GM18508 (cell line): ENCODE data around the gene GNB5.
"Not testable (repeated sequence)": the region's sequence is repeated elsewhere in the genome, so short reads cannot be mapped to it uniquely, and the experiment has no call there.

Experiments used
- ATAC-seq: cut with Tn5 transposase; IDR thresholded peaks from one replicate; pipeline ENCODE4 v1.9.1; 2021; ENCODE audit warnings: moderate number of reproducible peaks; ENCODE audit not compliant: insufficient read depth, unreplicated experiment

GNB5 gene

DNA sequence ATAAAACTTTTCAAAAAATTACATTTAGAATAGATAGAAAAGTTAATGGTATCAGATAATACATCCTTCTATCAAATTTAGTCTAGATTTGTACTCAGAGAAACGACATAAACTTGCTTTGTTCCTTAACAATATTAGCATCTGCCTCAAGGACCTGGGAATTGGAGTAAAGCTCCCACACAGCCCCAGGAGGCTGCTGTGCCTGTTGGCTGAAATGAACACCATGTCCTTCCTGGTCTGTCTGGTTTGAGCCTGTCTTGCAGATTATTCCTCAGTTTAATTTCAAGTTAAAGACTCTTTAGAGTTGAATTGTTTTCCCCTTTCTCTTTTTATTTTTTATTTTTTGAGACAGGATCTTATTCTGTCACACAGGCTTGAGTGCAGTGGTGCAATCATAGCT is 19.4 kb downstream of the GNB5 start:
- no peak for ATAC-seq

GRCh38 chr15:52171386-52171785 is 19.8 kb downstream of the GNB5 start:
- no peak for ATAC-seq

DNA sequence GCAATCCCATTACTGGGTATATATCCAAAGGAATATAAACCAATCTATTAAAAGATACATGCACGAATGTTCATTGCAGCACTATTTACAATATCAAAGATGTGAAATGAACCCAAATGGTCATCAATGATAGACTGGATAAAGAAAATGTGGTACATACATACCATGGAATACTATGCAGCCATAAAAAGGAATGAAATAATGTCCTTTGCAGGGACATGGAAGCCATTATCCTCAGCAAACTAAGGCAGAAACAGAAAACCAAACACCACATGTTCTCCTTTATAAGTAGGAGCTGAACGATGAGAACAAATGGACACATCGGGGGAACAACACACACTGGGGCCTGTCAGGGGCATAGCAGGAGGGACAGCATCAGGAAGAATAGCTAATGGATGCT is 21.0 kb downstream of the GNB5 start:
- not testable (repeated sequence) for ATAC-seq

DNA sequence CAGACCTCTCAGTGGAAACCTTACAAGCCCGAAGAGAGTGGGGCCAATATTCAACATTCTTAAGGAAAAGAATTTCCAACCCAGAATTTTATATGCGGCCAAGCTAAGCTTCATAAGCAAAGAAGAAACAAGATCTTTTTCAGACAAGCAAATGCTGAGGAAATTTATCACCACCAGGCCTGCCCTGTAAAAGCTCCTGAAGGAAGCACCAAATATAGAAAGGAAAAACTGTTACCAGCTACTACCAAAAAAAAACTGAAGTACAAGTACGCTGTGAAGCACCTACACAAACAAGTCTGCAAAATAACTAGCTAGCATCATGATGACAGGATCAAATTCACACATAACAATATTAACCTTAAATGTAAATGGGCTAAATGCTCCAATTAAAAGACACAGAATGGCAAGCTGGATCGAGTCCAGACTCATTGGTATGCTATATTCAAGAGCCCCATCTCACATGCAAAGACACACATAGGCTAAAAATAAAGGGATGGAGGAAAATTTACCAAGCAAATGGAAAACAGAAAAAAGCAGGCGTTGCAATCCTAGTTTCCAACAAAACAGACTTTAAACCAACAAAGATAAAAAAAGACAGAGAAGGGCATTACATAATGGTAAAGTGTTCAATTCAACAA is 25.6 kb downstream of the GNB5 start:
- not testable (repeated sequence) for ATAC-seq

DNA sequence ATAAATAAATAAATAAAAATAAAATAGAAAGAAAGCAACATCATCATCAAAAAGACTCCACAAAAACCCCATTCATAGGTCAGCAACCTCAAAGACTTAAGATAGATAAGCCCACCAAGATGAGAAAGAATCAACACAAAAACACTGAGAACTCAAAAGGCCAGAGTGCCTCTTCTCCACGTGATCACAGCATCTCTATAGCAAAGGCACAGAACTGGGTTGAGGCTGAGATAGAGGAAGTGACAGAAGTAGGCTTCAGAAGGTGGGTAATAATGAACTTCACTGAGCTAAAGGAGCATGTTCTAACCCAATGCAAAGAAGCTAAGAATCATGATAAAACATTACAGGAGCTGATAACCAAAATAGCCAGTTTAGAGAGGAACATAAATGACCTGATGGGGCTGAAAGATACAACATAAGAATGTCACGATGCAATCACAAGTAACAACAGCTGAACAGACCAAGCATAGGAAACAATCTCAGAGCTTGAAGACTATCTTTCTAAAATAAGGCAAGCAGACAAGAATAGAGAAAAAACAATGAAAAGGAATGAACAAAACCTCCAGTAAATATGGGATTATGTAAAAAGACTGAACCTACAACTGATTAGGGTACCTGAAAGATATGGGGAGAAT is 26.4 kb downstream of the GNB5 start:
- ATAC-seq = no peak

DNA sequence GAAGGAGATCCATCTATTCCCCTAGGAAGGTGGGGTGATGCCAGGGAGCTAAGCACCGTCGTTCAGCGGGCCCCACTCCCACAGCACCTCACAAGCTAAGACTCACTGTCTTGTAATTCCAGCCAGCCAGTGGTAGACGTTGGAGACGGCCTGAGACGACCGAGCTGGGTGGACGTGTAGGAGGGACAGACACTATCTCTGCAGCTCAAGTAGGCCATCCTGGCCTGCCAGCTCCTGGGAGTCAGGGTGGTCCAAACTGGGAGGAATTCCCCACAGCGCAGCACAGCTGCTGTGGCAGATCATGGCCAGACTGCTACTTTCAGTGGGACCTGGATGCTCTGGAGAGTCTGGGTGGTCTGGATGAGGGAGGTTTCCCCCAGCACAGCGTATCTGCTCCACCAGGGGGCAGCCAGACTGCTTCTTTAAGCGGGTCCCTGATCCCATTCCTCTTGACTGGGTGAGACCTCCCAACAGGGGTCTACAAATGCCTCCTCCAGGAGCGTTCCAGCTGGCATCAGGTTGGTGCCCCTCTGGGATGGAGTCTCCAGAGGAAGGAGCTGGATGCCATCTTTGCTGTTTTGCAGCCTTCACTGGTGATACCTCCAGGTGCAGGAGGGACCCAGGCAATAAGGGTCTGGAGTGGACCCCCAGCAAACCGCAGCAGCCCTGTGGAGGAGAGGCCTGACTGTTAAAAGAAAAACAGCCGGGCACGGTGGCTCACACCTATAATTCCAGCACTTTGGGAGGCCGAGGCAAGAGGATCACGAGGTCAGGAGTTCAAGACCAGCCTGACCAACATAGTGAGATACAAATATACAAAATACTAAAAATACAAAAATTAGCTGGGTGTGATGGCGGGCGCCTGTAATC is 27.6 kb downstream of the GNB5 start:
- ATAC-seq = no peak

GRCh38 chr15:52162876-52163275 is 28.3 kb downstream of the GNB5 start:
- ATAC-seq = no peak

GRCh38 chr15:52162260-52162659 is 28.9 kb downstream of the GNB5 start:
- ATAC-seq = no peak

DNA sequence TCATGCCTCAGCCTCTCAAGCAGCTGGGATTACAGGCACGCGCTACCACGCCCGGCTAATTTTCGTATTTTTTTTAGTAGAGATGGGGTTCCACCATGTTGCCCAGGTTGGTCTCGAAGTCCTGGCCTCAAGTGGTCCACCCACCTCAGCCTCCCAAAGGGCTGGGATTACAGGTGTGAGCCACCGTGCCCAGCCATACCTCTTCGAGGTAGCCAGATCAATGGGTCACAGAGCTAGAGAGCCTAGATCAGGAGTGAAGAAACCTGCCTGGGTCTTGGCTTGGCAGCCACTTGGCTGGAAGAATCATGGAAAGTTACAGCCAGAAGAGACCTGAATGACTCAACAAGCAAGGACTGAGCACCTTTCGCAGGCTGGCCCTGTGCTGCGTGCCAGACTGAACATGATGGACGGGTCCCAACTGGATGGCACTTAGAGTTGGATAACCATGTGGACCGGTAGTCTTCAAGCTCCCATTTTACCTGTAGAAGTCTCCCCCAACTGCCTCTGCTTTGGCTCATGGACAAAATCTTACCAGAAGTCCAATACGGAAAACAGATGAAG is 29.7 kb downstream of the GNB5 start:
- ATAC-seq = no peak

DNA sequence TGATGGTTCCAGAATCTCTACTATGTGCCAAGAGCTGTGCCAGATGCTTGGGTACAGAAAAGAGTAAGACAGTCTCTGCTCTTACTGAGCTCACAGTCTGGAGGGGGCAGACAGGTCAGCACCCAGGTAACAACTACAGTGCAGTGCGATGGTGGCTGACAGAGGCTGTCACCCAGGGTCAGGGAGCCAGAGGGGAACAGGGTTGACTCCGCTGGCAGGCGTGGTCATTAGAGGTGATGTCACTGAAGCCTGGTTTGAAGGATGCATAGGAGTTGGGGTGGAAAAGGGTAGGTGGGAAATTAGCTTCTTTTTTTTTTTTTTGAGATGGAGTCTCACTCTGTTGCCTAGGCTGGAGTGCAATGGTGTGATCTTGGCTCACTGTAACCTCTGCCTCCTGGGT is 31.5 kb downstream of the GNB5 start:
- no peak for ATAC-seq

- ATAC-seq = no peak
Measured at GRCh38 chr15:52158084-52158765, 33.0 kb downstream of the GNB5 start.

- no peak for ATAC-seq
Measured at GRCh38 chr15:52155878-52156277, 35.3 kb downstream of the GNB5 start.

- no peak for ATAC-seq
Measured at GRCh38 chr15:52154896-52155865, 36.0 kb downstream of the GNB5 start.

DNA sequence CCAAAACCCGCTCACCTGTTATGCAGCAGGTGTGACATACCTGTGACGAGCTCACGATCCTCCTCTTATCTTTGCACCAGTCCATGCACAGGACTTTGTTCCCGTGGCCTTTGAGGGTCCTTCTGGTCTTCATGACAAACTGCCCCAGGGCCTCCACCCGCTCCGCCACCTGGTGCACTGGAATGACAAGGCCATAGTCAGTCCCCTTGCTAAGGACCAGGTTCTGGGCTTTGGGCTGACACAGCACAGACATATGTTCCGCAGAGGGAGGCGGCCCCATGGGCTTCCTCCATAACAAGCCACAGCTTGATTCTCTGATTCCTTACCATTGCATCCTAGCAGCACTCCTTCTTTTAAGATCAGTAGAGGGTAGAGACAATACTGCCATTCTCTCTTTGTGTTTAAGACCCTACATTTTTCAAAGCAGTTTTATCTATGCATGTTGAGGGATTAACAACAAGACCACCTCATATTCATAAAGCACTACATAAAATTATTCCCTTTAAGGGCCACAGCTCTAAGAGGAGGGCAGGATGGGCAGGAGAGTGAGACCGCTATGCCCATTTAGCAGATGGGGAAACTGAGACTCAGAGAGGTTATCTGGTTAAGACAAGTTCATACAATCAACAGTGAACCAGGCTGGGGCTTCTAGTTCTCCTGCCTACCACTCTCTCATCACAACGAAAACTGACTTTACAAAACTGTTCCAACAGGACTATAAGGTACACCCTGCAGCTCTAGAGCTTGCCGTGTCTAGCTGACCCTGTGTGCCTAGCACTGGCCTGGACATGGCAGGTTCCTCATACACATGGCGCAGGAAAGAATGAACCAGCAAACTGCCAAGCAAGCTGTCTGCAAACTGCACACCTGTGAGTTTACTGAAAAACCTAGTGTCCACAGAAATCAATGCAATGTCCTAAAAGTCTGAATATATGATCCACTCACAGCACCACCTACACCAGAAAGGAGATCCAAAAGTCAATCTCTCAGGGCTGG is 37.0 kb downstream of the GNB5 start:
- ATAC-seq = no peak

GRCh38 chr15:52151353-52151752 is 39.8 kb downstream of the GNB5 start:
- no peak for ATAC-seq

GRCh38 chr15:52150871-52151270 is 40.3 kb downstream of the GNB5 start:
- ATAC-seq = no peak

DNA sequence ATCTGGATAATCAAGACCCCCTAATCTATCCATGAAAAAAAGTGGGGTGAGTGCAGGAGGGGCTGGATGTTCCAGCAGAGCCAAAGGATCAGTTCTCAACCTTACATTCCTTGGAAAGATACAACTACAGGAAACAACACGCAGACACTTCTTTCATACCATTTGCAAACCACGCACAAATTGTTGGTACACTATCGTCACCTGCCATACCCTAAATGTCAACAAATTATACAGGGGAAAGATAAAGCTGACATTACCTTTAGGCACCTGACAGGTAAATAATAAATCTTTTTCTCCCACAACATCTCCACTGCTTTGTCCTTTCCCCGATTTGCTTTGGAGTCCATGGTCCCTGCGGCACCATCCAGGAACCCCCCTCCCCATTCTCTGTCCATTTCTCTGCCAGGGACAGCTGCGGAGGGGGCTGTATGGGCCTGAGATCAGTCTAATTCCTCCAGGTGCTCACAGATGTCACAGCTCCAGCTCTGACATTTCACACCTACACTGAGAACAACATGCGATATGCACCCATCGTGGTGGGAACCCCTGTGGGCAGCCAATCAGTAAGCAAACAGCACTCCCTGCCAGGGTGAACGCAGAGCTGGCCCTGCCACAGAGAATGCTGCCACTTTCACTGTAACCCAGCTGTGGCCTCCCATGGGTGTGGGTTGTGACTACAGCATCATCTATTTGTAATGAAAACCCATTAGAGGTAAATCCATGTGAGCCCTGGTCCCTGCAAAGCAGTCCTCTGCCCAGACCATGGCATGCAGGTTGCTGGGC is 41.0 kb downstream of the GNB5 start:
- ATAC-seq = no peak
